Mammary epithelial cell (primary cell): ENCODE results near the gene EXOSC5.

Experiments used
- EZH2 ChIP-seq: IDR thresholded peaks from 2 replicates; pipeline ENCODE4 v1.6.1; 2012; ENCODE audit warnings: low read length, inconsistent platforms, borderline replicate concordance
- TF ChIP-seq, protein P1 (sequence below), 2 donors: IDR thresholded peaks in 1 of 2; conservative IDR thresholded peaks in 1 of 2; 2 replicates each; pipeline ENCODE4 v1.5.1; 2011 to 2012; ENCODE audit warnings: inconsistent platforms in 2 of 2, low read length in 2 of 2, mild to moderate bottlenecking in 2 of 2, control low read depth in 1 of 2, low read depth in 1 of 2; ENCODE audit not compliant: insufficient read depth in 1 of 2; ENCODE audit errors: extremely low read depth in 1 of 2

DNA sequence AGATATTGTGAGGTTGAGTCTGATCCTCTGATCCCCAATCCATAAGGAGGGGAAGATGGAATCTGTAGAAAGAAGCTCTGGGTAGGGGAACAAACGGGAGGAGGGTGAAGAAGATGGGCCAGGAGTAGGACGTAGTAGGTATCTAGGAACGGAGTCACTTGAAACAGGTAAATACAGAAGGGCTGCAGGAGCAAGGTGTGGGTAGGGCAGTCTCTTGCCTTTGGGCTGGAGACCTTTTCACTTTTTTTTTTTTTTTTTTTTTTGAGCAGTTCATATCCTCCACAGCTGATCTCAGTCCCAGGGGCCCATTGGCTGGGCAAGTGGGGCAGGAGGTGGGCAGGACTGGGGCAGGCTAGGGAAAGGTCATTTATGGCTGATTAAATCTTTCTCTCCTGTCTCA lies 1.9 kb upstream of the EXOSC5 start:
- no peak for TF ChIP-seq EZH2
- TF ChIP-seq, protein P1, sequence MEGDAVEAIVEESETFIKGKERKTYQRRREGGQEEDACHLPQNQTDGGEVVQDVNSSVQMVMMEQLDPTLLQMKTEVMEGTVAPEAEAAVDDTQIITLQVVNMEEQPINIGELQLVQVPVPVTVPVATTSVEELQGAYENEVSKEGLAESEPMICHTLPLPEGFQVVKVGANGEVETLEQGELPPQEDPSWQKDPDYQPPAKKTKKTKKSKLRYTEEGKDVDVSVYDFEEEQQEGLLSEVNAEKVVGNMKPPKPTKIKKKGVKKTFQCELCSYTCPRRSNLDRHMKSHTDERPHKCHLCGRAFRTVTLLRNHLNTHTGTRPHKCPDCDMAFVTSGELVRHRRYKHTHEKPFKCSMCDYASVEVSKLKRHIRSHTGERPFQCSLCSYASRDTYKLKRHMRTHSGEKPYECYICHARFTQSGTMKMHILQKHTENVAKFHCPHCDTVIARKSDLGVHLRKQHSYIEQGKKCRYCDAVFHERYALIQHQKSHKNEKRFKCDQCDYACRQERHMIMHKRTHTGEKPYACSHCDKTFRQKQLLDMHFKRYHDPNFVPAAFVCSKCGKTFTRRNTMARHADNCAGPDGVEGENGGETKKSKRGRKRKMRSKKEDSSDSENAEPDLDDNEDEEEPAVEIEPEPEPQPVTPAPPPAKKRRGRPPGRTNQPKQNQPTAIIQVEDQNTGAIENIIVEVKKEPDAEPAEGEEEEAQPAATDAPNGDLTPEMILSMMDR (conservative IDR thresholded peaks at IDR 0.05 in 1 of 2, IDR thresholded peaks at IDR 0.05 in 1 of 2; ENCODE audit: extremely low read depth in 1 of 2, insufficient read depth in 1 of 2, low read depth in 1 of 2, low read length in 2 of 2): no peak
